ENCODE results near the gene RXRA.
A peak's percentile ranks its signal among the peaks of the same experiment; 100 is the strongest.

- peak; percentile 99 for TF ChIP-seq CTCF (IDR thresholded peaks at IDR 0.05; ENCODE audit: poor library complexity, severe bottlenecking)
- no peak for TF ChIP-seq REST (IDR thresholded peaks at IDR 0.05; ENCODE audit: borderline replicate concordance)
- peak; percentile 32 for TF ChIP-seq EP300 (conservative IDR thresholded peaks at IDR 0.05; ENCODE audit: poor library complexity, severe bottlenecking)
- TF ChIP-seq POLR2AphosphoS5 (IDR thresholded peaks at IDR 0.05) = no peak
Measured at GRCh38 chr9:134449180-134449916, 123.1 kb downstream of the RXRA start.
